Endothelial cell of umbilical vein (primary cell): ENCODE data around the gene TTLL10. TPM values are rescaled to one million over a fixed set of nuclear protein-coding genes. Genes with fewer than 3 reads are reported as not detected.

Experiments used
- BruUV-seq: library from RNA; stranded (reverse); fragments of 400-500 nt; replicated peaks from 2 replicates; lab custom pipeline; 2021; lab: Mats Ljungman, UMichigan
- CTCF ChIA-PET: fragments of 300-600, 350-600 bp; sonication (Branson Sonifier 250); formaldehyde crosslinking; loops from one replicate; lab custom pipeline; 2021; ENCODE audit warnings: antibody characterized with exemption, inconsistent platforms; lab: Charles Lee
- POLR2A ChIA-PET: fragments of 300-600, 350-600 bp; sonication (Branson Sonifier 250); formaldehyde crosslinking; loops from one replicate; lab custom pipeline; 2021; ENCODE audit warnings: antibody characterized with exemption, inconsistent platforms; lab: Charles Lee
- DNase-seq: peaks from one replicate; pipeline ENCODE4 v3.0.0-alpha.2; 2011; ENCODE audit warnings: low read depth, low spot score
- FAIRE-seq: peaks from 2 replicates; lab custom pipeline; 2011; peaks lifted over from hg19 to GRCh38; lab: Jason Lieb, UNC
- H2AFZ ChIP-seq: 2 replicates; pipeline ENCODE4 v1.6.0; 2012; ENCODE audit warnings: low read depth, low read length, control low read depth, inconsistent platforms
- H3K27ac ChIP-seq: 2 replicates; pipeline ENCODE4 v1.5.1; 2011; ENCODE audit warnings: low read depth, mild to moderate bottlenecking, control low read depth, low read length, moderate library complexity; ENCODE audit not compliant: insufficient read depth
- H3K27me3 ChIP-seq, 2 experiments: 2 replicates each; pipeline versions ENCODE4 v1.6.0 to v1.6.1; 2011; ENCODE audit warnings: low read length in 2 of 2, mixed read lengths in 1 of 2; ENCODE audit not compliant: control insufficient read depth in 2 of 2, insufficient read depth in 2 of 2
- H3K36me3 ChIP-seq, 2 experiments: 2 replicates in 1 of 2; 3 replicates in 1 of 2; pipeline ENCODE4 v1.5.1; 2011; ENCODE audit warnings: low read length in 2 of 2, mild to moderate bottlenecking in 1 of 2, moderate library complexity in 1 of 2; ENCODE audit not compliant: control insufficient read depth in 2 of 2, insufficient read depth in 2 of 2; ENCODE audit errors: extremely low read depth in 1 of 2
- H3K4me1 ChIP-seq: 3 replicates; pipeline ENCODE4 v1.5.1; 2011; ENCODE audit warnings: mild to moderate bottlenecking, low read length; ENCODE audit not compliant: control insufficient read depth, insufficient read depth; ENCODE audit errors: extremely low read depth
- H3K4me2 ChIP-seq: 2 replicates; pipeline ENCODE4 v1.6.1; 2011; ENCODE audit warnings: low read length, control low read depth, mixed read lengths; ENCODE audit not compliant: insufficient read depth
- H3K4me3 ChIP-seq, 3 experiments: fragments of 200-600 bp in 1 of 3; sonication (generic), shearing (Covaris generic) in 1 of 3; replicated peaks in 1 of 3; 2 replicates each; pipeline ENCODE4 v1.5.1; 2011 to 2016; ENCODE audit warnings: control low read depth in 3 of 3, low read length in 3 of 3, mild to moderate bottlenecking in 2 of 3, inconsistent platforms in 1 of 3, low read depth in 1 of 3, moderate library complexity in 1 of 3; ENCODE audit not compliant: insufficient read depth in 1 of 3
- H3K79me2 ChIP-seq: 2 replicates; pipeline ENCODE4 v1.6.0; 2012; ENCODE audit warnings: low read length, inconsistent platforms; ENCODE audit not compliant: control insufficient read depth, insufficient read depth
- H3K9ac ChIP-seq: replicated peaks from 2 replicates; pipeline ENCODE3; 2011; ENCODE audit warnings: low read length, control low read depth; ENCODE audit not compliant: insufficient read depth; ENCODE audit errors: extremely low read depth
- H3K9me1 ChIP-seq: replicated peaks from 3 replicates; pipeline ENCODE4 v1.6.0; 2011; ENCODE audit warnings: mild to moderate bottlenecking, low read length; ENCODE audit not compliant: control insufficient read depth, insufficient read depth; ENCODE audit errors: extremely low read depth
- H3K9me3 ChIP-seq: replicated peaks from 2 replicates; pipeline ENCODE4 v1.5.1; 2012; ENCODE audit warnings: low read length, inconsistent platforms; ENCODE audit not compliant: control insufficient read depth, insufficient read depth
- H4K20me1 ChIP-seq: replicated peaks from 2 replicates; pipeline ENCODE3; 2011; ENCODE audit warnings: mild to moderate bottlenecking, low read length; ENCODE audit not compliant: control insufficient read depth, insufficient read depth; ENCODE audit errors: extremely low read depth
- EZH2 ChIP-seq: IDR thresholded peaks from 2 replicates; pipeline ENCODE4 v1.6.1; 2012; ENCODE audit warnings: borderline replicate concordance, low read depth, mild to moderate bottlenecking, moderate library complexity, low read length, inconsistent platforms; ENCODE audit not compliant: severe bottlenecking
- FOS ChIP-seq: IDR thresholded peaks from 2 replicates; pipeline ENCODE4 v1.6.1; 2011; ENCODE audit warnings: mild to moderate bottlenecking, low read length, moderate library complexity, borderline replicate concordance; ENCODE audit not compliant: insufficient read depth
- GATA2 ChIP-seq: IDR thresholded peaks from 2 replicates; pipeline ENCODE4 v1.7.0; 2011; ENCODE audit warnings: low read depth, mild to moderate bottlenecking, moderate library complexity, mixed read lengths, low read length; ENCODE audit not compliant: insufficient read length, insufficient read depth
- JUN ChIP-seq: IDR thresholded peaks from 2 replicates; pipeline ENCODE4 v1.6.1; 2011; ENCODE audit warnings: borderline replicate concordance, low read depth; ENCODE audit not compliant: insufficient read length, insufficient read depth
- MYC ChIP-seq: IDR thresholded peaks from one replicate; pipeline ENCODE4 v1.6.1; 2011; ENCODE audit warnings: mild to moderate bottlenecking, low read depth, low read length
- POLR2A ChIP-seq: IDR thresholded peaks from 2 replicates; pipeline ENCODE4 v1.6.1; 2012; ENCODE audit warnings: low read depth, mild to moderate bottlenecking, control low read depth, low read length
- POLR2AphosphoS5 ChIP-seq: IDR thresholded peaks from 2 replicates; pipeline ENCODE4 v1.6.1; 2012; ENCODE audit warnings: low read depth, mild to moderate bottlenecking, control low read depth, low read length, moderate library complexity; ENCODE audit not compliant: insufficient read depth
- dilution Hi-C: fragments of 300-500 bp; cut with MboI; formaldehyde crosslinking; loops from one replicate; pipeline ENCODE4 v1.15.0; 2019; ENCODE audit warnings: low sequenced_read_pairs; ENCODE audit not compliant: extremely low pct_ligation_motif_present
- intact Hi-C: fragments of 100-400 bp; cut with micrococcal nuclease; formaldehyde crosslinking; loops from one replicate; pipeline ENCODE4 v1.10.0; 2022
- polyA plus RNA-seq, 4 experiments: library from polyadenylated mRNA; depleted of rRNA in 3 of 4; stranded (reverse) in 3 of 4; unstranded in 1 of 4; fragments of >200 nt; gene quantifications; 2 replicates each; pipeline versions ENCODE4 v1.2.1 to v1.2.3, GENCODE V29; 2011 to 2012; ENCODE audit warnings: missing spikeins in 1 of 4
- total RNA-seq: library from RNA; stranded (reverse); gene quantifications from 2 replicates; pipeline ENCODE4 v1.2.3, GENCODE V29; 2021
- TF ChIP-seq, protein P1 (sequence below), 2 donors: IDR thresholded peaks; 1 replicate in 1 of 2; 2 replicates in 1 of 2; pipeline ENCODE4 v1.5.1; 2011; ENCODE audit warnings: low read length in 2 of 2, mild to moderate bottlenecking in 2 of 2, moderate library complexity in 2 of 2, control low read depth in 1 of 2, inconsistent platforms in 1 of 2, low read depth in 1 of 2; ENCODE audit not compliant: insufficient read depth in 1 of 2; ENCODE audit errors: extremely low read depth in 1 of 2
- TF ChIP-seq, protein P2 (sequence below): IDR thresholded peaks from 2 replicates; pipeline ENCODE4 v1.6.1; 2011; ENCODE audit not compliant: insufficient read depth, insufficient read length

Gene TTLL10
- total and polyA plus RNA-seq, 2 donors (not counting 3 experiments of a cell fraction or from before 2014, with no cell fraction given): not detected

DNA sequence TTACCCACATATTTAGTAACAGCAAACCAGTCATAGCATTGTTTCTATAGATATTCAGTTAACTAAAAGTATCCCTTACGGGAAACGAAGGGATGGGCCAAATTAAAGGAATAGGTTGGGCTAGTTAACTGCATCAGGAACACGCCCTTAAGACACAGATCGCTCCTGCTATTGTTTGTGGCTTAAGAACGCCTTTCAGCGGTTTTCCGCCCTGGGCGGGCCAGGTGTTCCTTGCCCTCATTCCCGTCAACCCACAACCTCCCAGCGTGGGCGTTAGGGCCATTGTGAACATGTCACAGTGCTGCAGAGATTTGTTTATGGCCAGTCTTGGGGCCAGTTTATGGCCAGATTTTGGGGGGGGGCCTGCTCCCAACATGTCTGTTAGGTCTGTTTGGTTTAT is 18.1 kb downstream of the TTLL10 start:
- BruUV-seq: no TSS peak
- no peak for FAIRE-seq
- H3K9ac ChIP-seq: no peak overlapping the region
- no peaks in the 10 kb centered on the region for H3K36me3 ChIP-seq
- no peak for DNase-seq
- no peak overlapping the region for H2AFZ ChIP-seq
- no peak overlapping the region for H3K4me2 ChIP-seq
- peaks cover 0 to 7% of the 10 kb centered on the region in 2 experiments for H3K27me3 ChIP-seq
- no peak overlapping the region for H3K27ac ChIP-seq
- no peaks in the 10 kb centered on the region for H4K20me1 ChIP-seq
- H3K4me1 ChIP-seq: no peaks in the 10 kb centered on the region
- TF ChIP-seq, protein P1, sequence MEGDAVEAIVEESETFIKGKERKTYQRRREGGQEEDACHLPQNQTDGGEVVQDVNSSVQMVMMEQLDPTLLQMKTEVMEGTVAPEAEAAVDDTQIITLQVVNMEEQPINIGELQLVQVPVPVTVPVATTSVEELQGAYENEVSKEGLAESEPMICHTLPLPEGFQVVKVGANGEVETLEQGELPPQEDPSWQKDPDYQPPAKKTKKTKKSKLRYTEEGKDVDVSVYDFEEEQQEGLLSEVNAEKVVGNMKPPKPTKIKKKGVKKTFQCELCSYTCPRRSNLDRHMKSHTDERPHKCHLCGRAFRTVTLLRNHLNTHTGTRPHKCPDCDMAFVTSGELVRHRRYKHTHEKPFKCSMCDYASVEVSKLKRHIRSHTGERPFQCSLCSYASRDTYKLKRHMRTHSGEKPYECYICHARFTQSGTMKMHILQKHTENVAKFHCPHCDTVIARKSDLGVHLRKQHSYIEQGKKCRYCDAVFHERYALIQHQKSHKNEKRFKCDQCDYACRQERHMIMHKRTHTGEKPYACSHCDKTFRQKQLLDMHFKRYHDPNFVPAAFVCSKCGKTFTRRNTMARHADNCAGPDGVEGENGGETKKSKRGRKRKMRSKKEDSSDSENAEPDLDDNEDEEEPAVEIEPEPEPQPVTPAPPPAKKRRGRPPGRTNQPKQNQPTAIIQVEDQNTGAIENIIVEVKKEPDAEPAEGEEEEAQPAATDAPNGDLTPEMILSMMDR (IDR thresholded peaks at IDR 0.05; ENCODE audit: extremely low read depth in 1 of 2, insufficient read depth in 1 of 2, low read depth in 1 of 2, low read length in 2 of 2): no peak
- TF ChIP-seq, protein P2, sequence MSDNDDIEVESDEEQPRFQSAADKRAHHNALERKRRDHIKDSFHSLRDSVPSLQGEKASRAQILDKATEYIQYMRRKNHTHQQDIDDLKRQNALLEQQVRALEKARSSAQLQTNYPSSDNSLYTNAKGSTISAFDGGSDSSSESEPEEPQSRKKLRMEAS: no peak
- no peak for TF ChIP-seq MYC
- no peak for TF ChIP-seq POLR2AphosphoS5
- no peak for TF ChIP-seq GATA2
- no peak for TF ChIP-seq FOS
- no peak for TF ChIP-seq EZH2
- TF ChIP-seq JUN: no peak
- TF ChIP-seq POLR2A: no peak
- ChIA-PET POLR2A (no interaction called here), CTCF (interaction anchor here (0.5 kb wide), 1 partner anchor 130 kb away, joined by 3 read pairs; no protein-coding TSS in a partner anchor)
- H3K9me1 ChIP-seq: no peaks in the 10 kb centered on the region
- intact Hi-C loops: no loop called here
- H3K9me3 ChIP-seq: no peaks in the 10 kb centered on the region
- dilution Hi-C loops: no loop called here
- no peaks in the 10 kb centered on the region for H3K79me2 ChIP-seq
- H3K4me3 ChIP-seq: no peak overlapping the region
